ENCODE results near the gene WNT16. TPM values are rescaled to one million over a fixed set of nuclear protein-coding genes. Genes with fewer than 3 reads are reported as not detected.
"Not testable (repeated sequence)": the region's sequence is repeated elsewhere in the genome, so short reads cannot be mapped to it uniquely, and the experiment has no call there.

The WNT16 gene
- total RNA-seq, 1 experiment from 2014 or later = not detected

DNA sequence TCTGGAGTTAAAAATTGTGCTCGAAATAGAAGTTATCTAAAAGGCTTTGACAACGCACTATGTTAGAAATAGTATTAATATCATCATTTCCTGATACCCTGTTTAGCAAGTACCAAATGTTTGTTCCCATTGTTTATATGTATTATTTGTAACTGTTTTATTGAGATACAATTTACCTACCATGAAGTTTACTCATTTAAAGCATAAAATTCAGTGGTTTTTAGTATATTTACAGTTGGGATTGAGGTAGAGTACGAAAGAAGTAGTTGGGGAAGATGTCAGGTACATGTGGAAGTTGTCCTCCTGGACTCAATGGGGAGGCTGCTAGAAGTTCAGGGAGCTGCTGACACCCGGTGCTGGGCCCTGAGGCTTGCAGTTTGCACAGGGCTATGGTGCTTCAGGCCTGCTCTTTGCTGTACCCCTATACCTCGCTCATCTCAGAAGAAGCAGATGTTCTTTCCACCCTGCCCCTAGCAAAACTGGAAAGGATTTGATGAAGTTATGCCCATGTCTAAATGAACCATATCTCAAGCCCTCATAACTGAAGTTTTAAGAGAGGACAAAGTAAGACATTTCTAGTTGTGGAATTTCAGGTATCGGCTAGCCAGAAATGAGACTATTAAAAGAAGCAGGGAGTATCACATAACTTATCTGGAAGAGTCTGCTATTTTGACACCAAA is 25.2 kb upstream of the WNT16 start:
- no peak for DNase-seq (ENCODE audit: low spot score)
- in situ Hi-C loops (cut with HindIII; ENCODE audit: low sequenced_read_pairs) = no loop called here

DNA sequence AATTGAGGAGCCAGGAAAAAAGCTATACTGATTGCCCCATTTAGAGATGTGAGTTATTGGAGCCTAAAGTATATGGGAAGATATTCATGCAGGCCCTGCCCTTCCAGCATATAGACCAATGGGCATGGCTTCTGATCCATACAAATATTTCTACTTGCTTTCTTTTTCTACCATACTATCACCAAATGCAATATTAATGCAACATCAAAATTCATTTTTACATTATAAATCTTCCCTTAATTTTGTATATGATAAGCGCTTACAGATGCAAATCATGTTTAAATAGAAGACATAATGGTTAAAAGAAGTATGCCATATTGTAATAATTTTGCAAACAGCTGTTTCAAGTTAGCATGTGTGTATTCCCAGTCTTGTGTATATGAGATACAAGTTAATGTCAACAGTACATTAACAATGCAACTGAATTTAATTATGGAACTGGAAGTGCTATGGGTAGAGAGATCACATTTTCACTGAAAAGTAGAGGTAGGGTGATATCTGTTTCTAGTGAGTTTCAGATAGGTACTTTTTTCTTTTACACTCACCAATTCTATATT is 24.6 kb upstream of the WNT16 start:
- DNase-seq (ENCODE audit: low spot score) = no peak
- in situ Hi-C loops (cut with HindIII; ENCODE audit: low sequenced_read_pairs) = no loop called here

DNA sequence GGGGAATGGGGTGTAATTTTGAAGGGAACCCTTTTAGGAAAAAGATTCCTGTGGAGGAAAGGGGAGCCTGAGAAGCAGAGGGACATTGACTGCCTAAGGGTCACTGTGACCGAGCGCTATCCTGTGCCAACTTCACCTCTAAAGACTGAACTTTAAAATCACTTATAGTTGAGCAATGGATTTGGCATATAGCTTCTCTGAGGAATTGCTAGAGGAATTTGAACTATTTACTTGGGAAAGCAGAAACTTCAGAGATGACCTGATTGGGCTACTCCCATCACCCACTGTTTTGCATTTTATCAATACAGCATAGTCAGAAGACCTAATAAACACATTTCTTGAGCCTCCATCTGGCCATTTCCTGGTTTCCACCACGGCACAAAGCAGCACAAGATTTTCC is 23.7 kb upstream of the WNT16 start:
- DNase-seq (ENCODE audit: low spot score) = no peak
- in situ Hi-C loops (cut with HindIII; ENCODE audit: low sequenced_read_pairs) = no loop called here

DNA sequence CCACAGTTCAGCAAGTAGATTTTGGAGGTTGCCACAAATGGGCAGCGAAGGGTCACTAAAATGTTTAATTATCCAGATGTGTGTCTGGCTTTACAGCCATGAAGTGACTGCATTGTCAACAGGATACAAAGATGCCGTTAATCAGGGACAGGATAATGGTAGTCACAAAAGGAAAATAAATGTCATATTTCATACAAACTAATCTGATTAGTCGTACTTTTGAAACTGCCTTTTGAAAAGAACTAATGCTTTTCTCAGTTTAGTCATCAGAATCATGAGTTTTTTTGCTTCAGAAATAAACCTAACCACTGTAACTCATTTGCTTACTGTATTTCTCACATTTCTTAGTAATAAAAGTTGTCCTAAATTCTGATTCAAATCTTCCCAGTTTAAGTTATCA is 22.2 kb upstream of the WNT16 start:
- DNase-seq (ENCODE audit: low spot score) = no peak
- in situ Hi-C loops (cut with HindIII; ENCODE audit: low sequenced_read_pairs) = no loop called here

DNA sequence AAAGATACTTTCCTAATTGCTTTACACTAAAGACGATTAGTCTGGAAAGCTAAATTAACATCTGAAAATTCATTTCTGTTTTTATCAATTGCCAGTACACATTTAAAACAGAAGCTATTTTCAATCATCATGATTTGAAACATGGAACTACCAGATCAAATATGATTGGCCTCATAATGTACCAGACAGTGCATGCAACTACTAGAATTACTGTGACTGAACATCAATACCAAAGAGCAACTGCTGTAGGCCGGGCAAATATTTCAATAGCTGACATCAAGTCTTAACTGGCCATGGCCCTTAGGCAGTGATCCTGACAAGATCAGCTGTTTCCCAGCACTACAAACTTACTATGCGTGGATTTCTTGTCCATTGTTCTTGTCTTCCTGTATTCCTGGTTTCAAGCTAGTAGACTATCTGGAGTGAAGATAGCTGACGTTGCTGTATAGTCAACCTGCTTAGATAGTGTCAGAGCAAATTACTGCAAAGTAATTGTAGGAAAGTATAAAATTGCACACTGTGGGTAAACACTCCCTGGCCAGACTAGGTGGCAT is 21.7 kb upstream of the WNT16 start:
- in situ Hi-C loops (cut with HindIII; ENCODE audit: low sequenced_read_pairs) = no loop called here
- DNase-seq (ENCODE audit: low spot score) = no peak

DNA sequence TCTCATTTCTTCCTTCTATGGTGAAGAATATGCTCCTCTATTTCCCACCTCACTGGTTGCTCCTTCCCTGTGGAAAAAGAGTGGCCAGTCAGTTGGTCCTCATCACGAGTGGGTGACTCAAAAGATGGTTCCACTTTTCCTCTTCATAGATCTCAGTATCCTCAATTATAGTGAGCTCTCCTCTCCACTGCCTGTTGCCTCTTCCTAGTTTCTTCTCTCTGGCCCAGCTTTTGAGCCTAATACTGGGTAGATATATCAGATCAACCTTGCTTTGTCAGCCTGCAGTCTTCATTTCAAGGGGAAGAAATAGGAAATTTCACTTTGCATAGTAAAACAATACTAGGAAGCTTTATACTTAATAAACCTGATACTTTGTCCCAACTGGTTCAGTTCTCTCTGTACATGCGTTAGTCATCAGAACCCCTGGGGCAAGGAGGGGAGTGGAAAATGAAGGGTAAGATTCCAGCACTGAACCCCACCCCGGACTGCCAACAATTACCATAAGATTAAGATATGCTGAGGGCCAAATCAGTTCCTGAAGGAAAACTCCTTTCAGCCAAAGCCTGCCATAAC is 15.5 kb upstream of the WNT16 start:
- DNase-seq (ENCODE audit: low spot score) = no peak
- in situ Hi-C loops (cut with HindIII; ENCODE audit: low sequenced_read_pairs) = no loop called here

DNA sequence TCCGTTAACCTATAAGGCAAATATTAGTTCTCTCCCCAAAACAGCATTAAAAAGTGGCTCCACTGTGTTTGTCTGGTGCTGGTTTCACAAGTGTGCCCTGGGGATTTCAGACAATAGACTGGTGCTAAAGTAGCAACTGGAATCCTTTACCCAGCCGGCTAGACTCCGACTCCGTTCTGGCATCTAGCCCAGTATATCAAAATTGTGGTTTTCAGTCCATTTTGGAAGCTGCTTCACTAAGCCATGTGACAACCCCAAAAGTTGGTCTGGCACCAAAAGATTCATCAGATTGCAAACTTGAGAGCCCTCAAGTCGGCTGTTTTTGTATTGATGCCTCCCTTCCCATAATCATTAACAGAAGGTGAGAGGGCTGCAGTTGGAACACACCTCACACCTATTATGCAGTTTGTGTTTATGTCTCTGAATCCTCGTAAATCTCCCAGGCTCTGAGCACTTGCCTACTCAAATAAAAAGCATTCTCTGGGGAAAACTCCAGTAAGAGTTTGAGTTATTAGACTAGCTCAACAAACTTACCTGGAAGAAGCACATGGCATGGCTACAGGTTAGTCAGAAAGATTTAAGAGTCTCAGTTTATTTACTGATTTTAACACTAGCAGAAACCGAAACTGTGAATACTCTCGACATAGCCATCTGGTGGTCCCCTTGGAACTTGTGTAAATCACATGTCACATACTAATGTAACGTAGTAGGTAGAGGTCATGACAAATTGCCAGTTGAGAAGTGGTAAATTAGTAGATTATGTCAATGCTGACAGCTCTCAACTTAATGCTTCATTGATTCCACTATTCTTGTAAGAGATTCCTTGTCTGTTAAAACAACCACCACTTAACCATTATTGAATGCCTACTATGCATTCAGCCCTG is 14.8 kb upstream of the WNT16 start:
- DNase-seq (ENCODE audit: low spot score) = no peak
- in situ Hi-C loops (cut with HindIII; ENCODE audit: low sequenced_read_pairs) = no loop called here

DNA sequence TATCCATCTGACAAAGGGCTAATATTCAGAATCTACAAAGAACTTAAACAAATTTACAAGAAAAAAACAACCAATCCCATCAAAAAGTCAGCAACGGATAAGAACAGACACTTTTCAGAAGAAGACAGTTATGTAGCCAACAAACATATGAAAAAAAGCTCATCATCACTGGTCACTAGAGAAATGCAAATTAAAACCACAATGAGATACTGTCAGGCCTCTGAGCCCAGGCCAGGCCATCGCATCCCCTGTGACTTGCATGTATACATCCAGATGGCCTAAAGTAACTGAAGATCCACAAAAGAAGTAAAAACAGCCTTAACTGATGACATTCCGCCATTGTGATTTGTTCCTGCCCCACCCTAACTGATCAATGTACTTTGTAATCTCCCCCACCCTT is 13.6 kb upstream of the WNT16 start:
- DNase-seq (ENCODE audit: low spot score); in situ Hi-C loops (cut with HindIII; ENCODE audit: low sequenced_read_pairs): not testable (repeated sequence)

DNA sequence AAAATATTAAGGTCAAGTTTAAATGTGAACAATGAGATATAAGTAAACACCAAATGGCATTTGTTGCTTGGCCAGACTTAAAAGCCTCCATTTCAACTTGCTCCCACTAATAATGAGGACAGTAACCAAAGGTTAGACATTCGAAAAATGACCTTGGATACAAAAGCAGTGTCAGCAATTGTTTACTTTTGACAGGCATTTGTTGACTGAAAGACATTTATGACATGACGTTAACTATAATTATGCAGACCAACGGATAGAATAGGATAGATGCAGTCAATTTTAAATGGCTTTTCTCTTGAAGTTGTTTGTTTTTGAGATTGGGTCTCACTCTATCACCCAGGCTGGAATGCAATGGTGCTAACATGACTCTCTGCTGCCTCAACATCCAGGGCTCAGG is 6.3 kb upstream of the WNT16 start:
- no peak for DNase-seq (ENCODE audit: low spot score)
- in situ Hi-C loops (cut with HindIII; ENCODE audit: low sequenced_read_pairs) = no loop called here

DNA sequence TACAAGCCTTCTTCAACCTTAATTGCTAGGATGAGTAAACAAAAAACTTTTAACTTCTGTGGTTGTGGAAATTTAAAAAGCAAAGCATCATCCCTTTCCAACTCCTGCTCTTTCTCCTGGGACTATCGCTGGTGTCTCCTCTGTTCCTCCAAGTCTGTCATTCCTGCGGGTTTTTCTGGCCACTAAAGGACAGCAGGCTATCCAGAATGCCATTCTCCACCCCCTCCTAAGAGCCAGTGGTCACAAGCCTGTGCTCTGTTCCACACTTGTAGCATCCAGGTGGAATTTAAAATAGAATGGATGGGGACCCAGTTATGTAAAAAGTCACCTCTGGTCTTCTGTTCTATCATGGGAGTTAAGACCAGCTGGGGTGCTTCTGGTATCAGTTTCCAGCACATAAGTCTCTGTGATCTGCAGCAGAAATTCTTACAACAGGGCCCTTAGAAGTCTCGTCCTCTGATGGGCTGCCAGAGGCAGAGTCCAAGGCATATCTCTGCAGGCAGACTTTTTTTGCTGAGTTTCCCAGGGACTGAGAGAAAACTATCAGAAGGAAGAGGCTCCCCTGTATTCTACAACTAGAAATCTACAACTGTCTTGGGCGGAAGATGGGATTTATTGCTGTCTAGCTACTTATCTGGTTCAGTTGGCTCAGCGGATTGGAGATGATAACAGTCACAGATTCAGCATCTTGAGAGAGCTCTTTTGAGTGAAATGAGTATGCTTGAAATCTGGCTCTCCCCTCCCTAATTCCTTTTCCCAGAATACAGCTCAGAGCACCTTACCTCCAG is 5.1 kb upstream of the WNT16 start:
- no peak for DNase-seq (ENCODE audit: low spot score)
- in situ Hi-C loops (cut with HindIII; ENCODE audit: low sequenced_read_pairs) = no loop called here

DNA sequence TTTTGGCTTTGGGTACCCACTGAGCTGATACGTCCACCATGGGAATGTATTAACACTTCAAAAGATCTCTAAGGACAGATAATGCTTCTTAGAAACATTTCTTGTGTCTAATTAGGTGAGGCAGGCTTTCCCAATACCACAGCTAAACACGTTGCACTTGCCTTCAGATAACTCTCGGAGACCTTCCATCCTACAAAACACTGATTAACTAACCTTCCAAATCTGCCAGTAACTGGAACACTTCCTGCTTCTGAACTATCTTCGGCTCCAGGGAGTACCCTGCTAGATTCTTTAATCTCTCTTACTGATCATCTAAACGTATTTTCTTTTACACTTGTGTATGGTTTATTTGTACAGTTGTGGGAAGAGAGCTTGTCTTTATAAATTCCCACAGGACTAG is 1.1 kb upstream of the WNT16 start:
- no peak for DNase-seq (ENCODE audit: low spot score)
- in situ Hi-C loops (cut with HindIII; ENCODE audit: low sequenced_read_pairs) = no loop called here

DNA sequence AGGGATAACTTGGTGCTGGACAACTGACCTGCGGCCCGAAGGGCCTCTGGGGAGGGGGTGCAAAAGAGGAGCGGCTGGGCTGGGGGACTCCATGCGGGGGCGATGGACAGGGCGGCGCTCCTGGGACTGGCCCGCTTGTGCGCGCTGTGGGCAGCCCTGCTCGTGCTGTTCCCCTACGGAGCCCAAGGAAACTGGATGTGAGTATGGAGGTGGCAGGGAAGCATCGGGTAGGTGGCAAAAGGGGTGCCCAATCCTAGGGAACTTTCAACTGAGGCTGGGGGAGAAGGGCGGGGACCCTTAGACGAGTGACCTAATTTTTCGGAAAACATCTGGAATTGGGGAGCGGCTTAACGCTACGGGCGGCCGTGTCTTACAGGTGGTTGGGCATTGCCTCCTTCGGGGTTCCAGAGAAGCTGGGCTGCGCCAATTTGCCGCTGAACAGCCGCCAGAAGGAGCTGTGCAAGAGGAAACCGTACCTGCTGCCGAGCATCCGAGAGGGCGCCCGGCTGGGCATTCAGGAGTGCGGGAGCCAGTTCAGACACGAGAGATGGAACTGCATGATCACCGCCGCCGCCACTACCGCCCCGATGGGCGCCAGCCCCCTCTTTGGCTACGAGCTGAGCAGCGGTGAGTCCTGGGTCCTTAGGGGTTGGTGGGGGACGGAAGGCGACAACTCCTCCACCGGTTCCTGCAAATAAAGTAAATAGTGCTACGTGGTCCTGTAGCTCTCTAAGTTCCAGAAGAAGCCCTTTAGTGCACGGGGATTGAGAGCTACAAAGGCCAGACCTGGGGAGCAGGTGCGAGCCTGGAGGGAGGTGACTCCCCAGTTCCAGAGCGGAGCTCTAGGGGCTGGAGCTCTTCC is 622 bp downstream of the WNT16 start:
- in situ Hi-C loops (cut with HindIII; ENCODE audit: low sequenced_read_pairs) = no loop called here
- DNase-seq (ENCODE audit: low spot score) = peak; percentile 19

DNA sequence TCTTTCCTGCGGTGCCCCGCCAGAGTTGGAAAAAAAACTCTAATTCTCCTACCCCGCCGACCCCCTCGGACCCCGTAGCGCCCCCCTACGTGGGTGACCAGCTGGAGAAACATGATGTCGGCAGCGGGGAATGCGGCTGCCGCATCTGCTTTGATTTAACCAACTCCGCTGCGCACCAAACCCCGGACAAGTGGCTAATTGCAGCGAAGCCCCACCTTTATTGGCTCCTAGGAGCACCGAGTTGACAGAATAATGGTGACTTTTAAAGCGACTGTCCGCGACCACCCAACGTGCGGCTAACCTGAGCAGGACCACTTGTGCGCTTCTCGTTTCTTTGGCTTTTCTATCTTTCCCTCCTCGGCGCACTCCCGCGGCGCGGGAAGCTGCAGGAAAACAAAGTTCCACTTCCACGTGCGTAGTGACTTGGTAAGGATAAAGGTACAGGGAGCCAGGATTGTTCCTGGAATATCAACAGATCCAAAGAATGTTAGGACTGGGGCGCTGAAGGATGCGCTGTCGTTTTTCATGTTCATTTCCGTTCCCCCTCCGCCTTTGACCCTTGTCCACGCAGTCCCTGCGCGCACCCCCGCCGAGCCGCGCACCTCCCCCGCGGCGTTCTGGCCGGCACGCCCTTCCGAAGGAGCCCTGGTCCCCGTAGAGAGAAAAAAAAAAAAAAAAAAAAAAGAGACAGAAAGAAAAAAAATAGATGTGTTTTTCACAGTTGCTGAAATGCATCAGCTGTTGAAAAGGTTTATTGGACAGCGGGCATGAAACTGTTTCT is 1.4 kb downstream of the WNT16 start:
- DNase-seq (ENCODE audit: low spot score) = no peak
- in situ Hi-C loops (cut with HindIII; ENCODE audit: low sequenced_read_pairs) = no loop called here

DNA sequence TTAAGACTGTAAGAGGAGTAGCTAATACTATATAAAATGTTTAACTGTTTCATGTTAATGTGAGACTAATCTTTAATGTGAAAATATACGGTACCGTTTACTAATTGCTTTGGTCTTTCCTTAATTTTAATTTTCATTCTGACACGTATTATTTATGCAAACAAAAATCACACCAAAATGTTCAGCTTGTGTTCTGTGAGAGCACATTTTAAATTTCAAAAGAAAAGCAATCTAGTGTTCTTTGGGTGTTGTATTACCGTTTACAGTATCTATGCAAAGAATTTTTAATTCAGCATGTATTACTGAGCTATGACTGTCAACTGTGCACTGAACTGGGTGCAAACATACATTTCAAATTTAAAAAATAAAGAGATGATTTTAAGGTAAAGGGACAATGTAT is 2.2 kb downstream of the WNT16 start:
- DNase-seq (ENCODE audit: low spot score) = no peak
- in situ Hi-C loops (cut with HindIII; ENCODE audit: low sequenced_read_pairs) = no loop called here

DNA sequence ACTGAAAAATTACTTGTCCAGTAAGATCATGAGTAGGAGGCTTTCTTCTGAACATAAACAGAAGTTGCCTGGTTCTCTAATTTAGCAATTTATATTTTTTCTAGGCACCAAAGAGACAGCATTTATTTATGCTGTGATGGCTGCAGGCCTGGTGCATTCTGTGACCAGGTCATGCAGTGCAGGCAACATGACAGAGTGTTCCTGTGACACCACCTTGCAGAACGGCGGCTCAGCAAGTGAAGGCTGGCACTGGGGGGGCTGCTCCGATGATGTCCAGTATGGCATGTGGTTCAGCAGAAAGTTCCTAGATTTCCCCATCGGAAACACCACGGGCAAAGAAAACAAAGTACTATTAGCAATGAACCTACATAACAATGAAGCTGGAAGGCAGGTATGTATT is 2.8 kb downstream of the WNT16 start:
- in situ Hi-C loops (cut with HindIII; ENCODE audit: low sequenced_read_pairs) = no loop called here
- DNase-seq (ENCODE audit: low spot score) = no peak

DNA sequence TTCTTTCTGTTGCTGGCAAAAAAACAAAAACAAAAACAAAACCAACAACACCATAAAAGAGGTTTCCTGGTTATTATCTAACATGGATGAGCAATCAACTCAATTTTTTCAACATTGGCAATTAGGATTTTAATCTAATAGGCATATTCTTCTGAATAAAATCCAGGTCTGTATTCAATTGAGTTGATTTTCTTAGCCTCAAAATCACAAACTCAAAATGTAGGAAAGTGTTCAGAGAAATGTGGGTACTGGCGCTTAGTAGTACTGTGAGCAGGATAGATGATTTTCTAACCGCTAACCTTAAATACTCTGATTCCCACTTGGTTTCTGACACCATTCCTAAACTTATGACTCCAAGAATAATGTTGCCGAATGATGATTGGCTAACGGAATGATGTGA is 5.6 kb downstream of the WNT16 start:
- DNase-seq (ENCODE audit: low spot score) = no peak
- in situ Hi-C loops (cut with HindIII; ENCODE audit: low sequenced_read_pairs) = no loop called here

DNA sequence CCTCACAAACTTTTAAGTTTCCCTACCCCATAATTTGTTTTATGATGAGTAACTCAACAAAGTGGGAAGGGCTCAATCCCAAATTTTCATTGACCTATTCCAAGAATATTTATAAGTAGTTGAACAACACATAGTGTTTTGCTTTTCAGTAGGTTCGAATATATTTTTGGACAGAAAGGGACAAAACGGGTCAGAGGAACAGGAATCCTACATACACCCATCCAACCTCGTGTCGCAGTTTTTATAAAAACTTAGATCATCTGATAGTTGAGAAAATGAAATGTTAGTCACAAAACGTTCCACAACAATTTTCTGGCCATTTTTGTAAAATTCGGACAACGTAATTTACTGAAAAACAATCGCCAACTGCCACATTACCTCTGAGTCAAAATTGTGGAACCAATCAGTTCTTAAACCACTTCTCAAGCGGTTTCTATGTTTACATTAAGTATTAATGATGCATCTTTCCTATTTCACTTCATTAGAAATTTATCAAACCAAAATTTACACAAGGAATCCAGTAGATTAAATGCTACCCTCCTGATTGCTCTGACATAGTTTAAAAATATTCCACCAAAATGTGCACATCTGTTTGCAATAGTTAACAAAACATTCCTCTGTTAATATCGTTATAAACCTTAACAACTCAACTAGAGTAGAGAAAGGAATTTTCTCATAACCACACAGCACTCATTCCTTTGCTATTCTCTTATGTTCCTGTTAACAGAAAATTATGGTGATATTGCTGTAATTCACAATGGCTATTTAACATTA is 6.3 kb downstream of the WNT16 start:
- no peak for DNase-seq (ENCODE audit: low spot score)
- in situ Hi-C loops (cut with HindIII; ENCODE audit: low sequenced_read_pairs) = no loop called here

Measured in G401 (cell line).